ENCODE measurements around the gene CD1C. TPM values are rescaled to one million over a fixed set of nuclear protein-coding genes. Genes with fewer than 3 reads are reported as not detected.

Gene CD1C
- total RNA-seq (6.6 and 7.4 TPM in 2 replicates), polyA plus RNA-seq (62.8 and 96.8 TPM in 2 replicates), polyA minus RNA-seq (38.0 and 44.7 TPM in 2 replicates)
- 113 TPM for total RNA-seq (2013)

GRCh38 chr1:158289811-158290210, at the start of gene CD1C:
Gene CD1C, plus strand, starts transcription at chr1:158289923. Its CDS starts 142 bp downstream, at chr1:158290065.
- H3K4me2 ChIP-seq (replicated peaks; ENCODE audit: low read depth, low read length, poor library complexity, severe bottlenecking): peak within 1 kb of the TSS; percentile 70
- DNase-seq (peak; percentile 42), ATAC-seq (ENCODE audit: low read depth) (no peak)
- peak within 1 kb of the TSS; percentile 73 for H2AFZ ChIP-seq (ENCODE audit: insufficient read depth, low read depth, low read length, poor library complexity, severe bottlenecking)
- ChIA-PET CTCF (interaction anchor here (0.6 to 2.5 kb wide), 4 partner anchors 40 to 503 kb away, joined by 3 to 11 read pairs (median 7); no protein-coding TSS in a partner anchor), POLR2A (no interaction called here)
- TF ChIP-seq CTCF (IDR thresholded peaks at IDR 0.05): no peak
- no peak for TF ChIP-seq EZH2 (IDR thresholded peaks at IDR 0.05; ENCODE audit: borderline replicate concordance, insufficient read depth, low read depth, low read length, poor library complexity, severe bottlenecking)
- peaks cover 85 to 92% of the 10 kb centered on the region in 2 donors for H3K4me1 ChIP-seq (ENCODE audit: control insufficient read depth in 2 of 2, insufficient read depth in 2 of 2, low read length in 2 of 2)
- Mint-ChIP-seq H3K9me3 (ENCODE audit: insufficient read depth) (no peaks in the 10 kb centered on the region), H3K27ac (peak within 1 kb of the TSS; percentile 65), H3K4me1 (peaks cover 42% of the 10 kb centered on the region), H3K4me3 (no peak within 1 kb of the TSS), H3K27me3 (no peaks in the 10 kb centered on the region)
- H3K9ac ChIP-seq (ENCODE audit: low read length): peak within 1 kb of the TSS; percentile 59
- no peaks in the 10 kb centered on the region for H3K27me3 ChIP-seq (replicated peaks in 1 of 4; ENCODE audit: control extremely low read depth in 1 of 4, control insufficient read depth in 3 of 4, insufficient read depth in 4 of 4, low read length in 3 of 4)
- H3K36me3 ChIP-seq (replicated peaks in 1 of 2; ENCODE audit: control extremely low read depth in 1 of 2, control insufficient read depth in 1 of 2, extremely low read depth in 1 of 2, insufficient read depth in 2 of 2, low read length in 1 of 2): peaks cover 2 to 16% of the 10 kb centered on the region in 2 experiments
- intact Hi-C loops (cut with micrococcal nuclease): loop anchor here (2.0 to 10.0 kb wide), 3 partner anchors 15 to 777 kb away; no protein-coding TSS in a partner anchor
- H3K79me2 ChIP-seq (ENCODE audit: control insufficient read depth, insufficient read depth, low read length): peaks cover 36% of the 10 kb centered on the region
- H4K20me1 ChIP-seq (ENCODE audit: control insufficient read depth, insufficient read depth, low read length, poor library complexity, severe bottlenecking): no peaks in the 10 kb centered on the region
- H3K27ac ChIP-seq (ENCODE audit: low read length in 2 of 2): peak within 1 kb of the TSS; percentile 61 to 75
- peak within 1 kb of the TSS; percentile 36 to 84 (median 44) for H3K4me3 ChIP-seq (ENCODE audit: control extremely low read depth in 1 of 5, extremely low read depth in 1 of 5, insufficient read depth in 1 of 5, low read depth in 2 of 5, low read length in 4 of 5)
- 37% methylated on average over 3 of the region's 4 CpGs for WGBS (ENCODE audit: insufficient coverage)
- H3K9me3 ChIP-seq (ENCODE audit: control extremely low read depth in 1 of 3, control insufficient read depth in 2 of 3, insufficient read depth in 1 of 3, low read length in 2 of 3): peaks cover 0 to 2% (median 0%) of the 10 kb centered on the region in 3 donors

- ChIA-PET CTCF (interaction anchor here (0.6 to 4.1 kb wide), 19 partner anchors 9 to 826 kb away, joined by 3 to 92 read pairs (median 4); partner anchors contain the start of genes CD1B, CD1C and CD1D), POLR2A (interaction anchor here (0.6 kb wide), 1 partner anchor 732 kb away, joined by 3 read pairs; no protein-coding TSS in a partner anchor)
- Histone ChIP-seq H2AFZ (ENCODE audit: insufficient read depth, low read depth, low read length, poor library complexity, severe bottlenecking) (no peak overlapping the region), H3K4me3 (ENCODE audit: control extremely low read depth in 1 of 5, extremely low read depth in 1 of 5, insufficient read depth in 1 of 5, low read depth in 2 of 5, low read length in 4 of 5) (no peak overlapping the region), H3K9me3 (ENCODE audit: control extremely low read depth in 1 of 3, control insufficient read depth in 2 of 3, insufficient read depth in 1 of 3, low read length in 2 of 3) (no peaks in the 10 kb centered on the region), H3K27ac (ENCODE audit: low read length in 2 of 2) (no peak overlapping the region), H3K27me3 (replicated peaks in 1 of 4; ENCODE audit: control extremely low read depth in 1 of 4, control insufficient read depth in 3 of 4, insufficient read depth in 4 of 4, low read length in 3 of 4) (no peaks in the 10 kb centered on the region), H3K4me2 (replicated peaks; ENCODE audit: low read depth, low read length, poor library complexity, severe bottlenecking) (peak overlapping the region; percentile 69), H3K79me2 (ENCODE audit: control insufficient read depth, insufficient read depth, low read length) (no peaks in the 10 kb centered on the region), H3K4me1 (ENCODE audit: control insufficient read depth in 2 of 2, insufficient read depth in 2 of 2, low read length in 2 of 2) (peaks cover 48 to 49% of the 10 kb centered on the region in 2 donors), H3K9ac (ENCODE audit: low read length) (no peak overlapping the region), H4K20me1 (ENCODE audit: control insufficient read depth, insufficient read depth, low read length, poor library complexity, severe bottlenecking) (no peaks in the 10 kb centered on the region), H3K36me3 (replicated peaks in 1 of 2; ENCODE audit: control extremely low read depth in 1 of 2, control insufficient read depth in 1 of 2, extremely low read depth in 1 of 2, insufficient read depth in 2 of 2, low read length in 1 of 2) (no peaks in the 10 kb centered on the region)
- Mint-ChIP-seq H3K4me3 (peak overlapping the region; percentile 24), H3K27me3 (no peaks in the 10 kb centered on the region), H3K4me1 (peaks cover 48% of the 10 kb centered on the region), H3K9me3 (ENCODE audit: insufficient read depth) (no peaks in the 10 kb centered on the region), H3K27ac (no peak overlapping the region)
- WGBS (ENCODE audit: insufficient coverage): 54% methylated on average over 5 of the region's 7 CpGs
- ATAC-seq (ENCODE audit: low read depth): peak; percentile 26
- peak; percentile 72 for DNase-seq
- intact Hi-C loops (cut with micrococcal nuclease): loop anchor here (1.0 to 10.0 kb wide), 5 partner anchors 69 to 826 kb away; partner anchors contain the start of gene OR10T2
- peak; percentile 47 for TF ChIP-seq CTCF (IDR thresholded peaks at IDR 0.05)
- no peak for TF ChIP-seq EZH2 (IDR thresholded peaks at IDR 0.05; ENCODE audit: borderline replicate concordance, insufficient read depth, low read depth, low read length, poor library complexity, severe bottlenecking)
Observed at GRCh38 chr1:158246650-158247049, 43.1 kb upstream of the CD1C start.
